ENCODE measurements around the gene GNAO1.

GRCh38 chr16:56191835-56192634 lies 746 bp downstream of the GNAO1 start:
- no peak for TF ChIP-seq CTCF (IDR thresholded peaks at IDR 0.05)
- no peak for TF ChIP-seq POLR2AphosphoS5 (IDR thresholded peaks at IDR 0.05)
